GM18508 (cell line): ENCODE results near the gene TOMM22.

Experiments
- ATAC-seq: cut with Tn5 transposase; IDR thresholded peaks from one replicate; pipeline ENCODE4 v1.9.1; 2021; ENCODE audit warnings: moderate number of reproducible peaks; ENCODE audit not compliant: insufficient read depth, unreplicated experiment

Gene TOMM22

DNA sequence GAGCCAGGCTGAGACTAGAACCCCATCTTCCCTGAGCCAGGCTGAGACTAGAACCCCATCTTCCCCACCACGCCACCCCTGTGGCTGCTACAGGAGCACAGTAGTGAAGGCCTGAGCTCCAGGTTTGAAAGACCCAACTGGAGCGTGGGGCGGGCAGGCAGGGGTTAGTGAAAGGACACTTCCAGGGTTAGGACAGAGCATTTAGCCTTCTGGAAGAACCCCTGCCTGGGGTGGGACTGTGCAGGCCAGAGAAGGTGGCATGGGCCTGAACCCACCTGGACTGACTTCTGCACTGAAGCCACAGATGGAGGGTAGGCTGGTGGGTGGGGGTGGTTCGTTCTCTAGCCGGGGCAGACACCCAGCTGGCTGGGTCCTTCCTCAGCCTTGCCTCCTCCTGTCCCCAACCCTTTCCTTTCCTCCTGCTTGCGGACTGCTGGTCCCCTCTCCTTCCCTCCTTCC lies 50.0 kb downstream of the TOMM22 start:
- ATAC-seq = no peak

DNA sequence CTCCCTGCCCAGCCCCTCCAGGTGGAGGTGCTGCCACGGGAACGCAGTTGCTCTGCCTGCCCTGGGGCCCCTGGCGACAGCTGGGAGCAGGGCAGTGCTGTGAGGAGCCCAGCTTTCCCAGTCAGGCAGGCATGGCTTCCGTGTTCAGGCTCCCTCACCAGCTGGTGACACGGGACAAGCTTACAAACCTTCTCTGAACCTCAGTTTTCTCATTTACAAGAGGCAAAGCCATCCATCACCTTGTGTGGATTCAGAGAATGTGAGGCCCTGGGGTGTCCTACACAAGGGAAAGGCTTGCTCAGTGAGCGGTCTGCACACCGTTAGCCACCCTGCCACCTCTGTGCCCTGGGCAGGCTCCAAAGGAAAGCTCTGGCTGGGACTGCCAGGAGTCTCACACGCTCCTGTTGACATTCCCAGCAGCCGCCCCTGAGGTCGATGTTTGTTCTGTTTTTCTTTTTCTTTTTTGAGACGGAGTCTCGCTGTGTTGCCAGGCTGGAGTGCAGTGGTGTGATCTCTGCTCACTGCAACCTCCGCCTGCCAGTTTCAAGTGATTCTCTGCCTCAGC lies 50.6 kb downstream of the TOMM22 start:
- ATAC-seq = no peak

DNA sequence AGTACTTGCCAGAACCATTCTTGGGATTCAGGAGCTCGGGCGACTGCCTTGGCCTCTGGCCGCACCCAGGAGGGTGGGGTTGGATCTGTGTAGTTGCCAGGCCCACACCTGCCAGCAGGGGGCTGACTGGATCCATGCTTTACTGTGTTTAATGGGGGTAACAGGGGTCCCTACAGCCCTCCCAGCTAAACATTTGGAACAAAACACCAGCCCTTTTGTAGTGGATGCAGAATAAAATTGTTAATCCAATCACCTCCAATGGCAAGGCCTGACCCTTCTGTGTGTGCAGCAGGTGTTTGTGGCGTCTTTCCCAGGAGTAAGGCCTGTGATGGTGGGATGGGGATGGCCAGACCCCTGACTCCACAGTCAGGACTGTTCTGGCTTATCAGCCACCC lies 51.6 kb downstream of the TOMM22 start:
- ATAC-seq = no peak

DNA sequence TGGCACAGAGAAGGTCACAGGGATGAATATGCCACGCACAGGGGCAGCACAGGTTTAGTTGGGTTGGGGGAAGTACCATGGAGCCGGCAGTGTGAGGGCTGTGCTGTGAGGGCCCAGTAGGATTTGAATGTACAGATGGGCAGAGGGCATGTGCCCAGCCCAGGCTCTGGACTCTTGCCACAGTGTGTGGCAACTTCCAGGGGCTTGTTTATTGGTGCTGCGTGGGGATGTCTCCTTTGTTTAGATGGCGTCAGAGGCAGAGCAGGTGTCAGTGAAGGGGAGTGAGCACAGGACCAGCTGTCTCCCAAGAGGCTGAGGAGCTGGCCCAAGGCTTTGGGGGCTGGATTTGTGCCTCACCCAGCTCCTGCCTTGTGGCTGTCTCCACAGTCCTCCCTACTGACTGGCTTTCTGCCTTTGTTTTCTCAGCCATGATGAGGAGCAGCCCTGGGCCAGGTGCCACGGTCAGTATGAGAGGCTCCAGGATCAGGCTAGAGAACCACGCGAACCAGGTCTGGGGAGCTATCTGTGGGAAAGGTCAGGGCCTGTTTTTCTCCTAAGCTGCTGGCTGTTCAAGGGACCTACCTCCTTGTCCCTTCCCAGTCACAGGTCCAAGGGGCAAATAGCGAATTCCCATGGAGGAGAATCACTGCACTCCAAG lies 52.1 kb downstream of the TOMM22 start:
- ATAC-seq = no peak

DNA sequence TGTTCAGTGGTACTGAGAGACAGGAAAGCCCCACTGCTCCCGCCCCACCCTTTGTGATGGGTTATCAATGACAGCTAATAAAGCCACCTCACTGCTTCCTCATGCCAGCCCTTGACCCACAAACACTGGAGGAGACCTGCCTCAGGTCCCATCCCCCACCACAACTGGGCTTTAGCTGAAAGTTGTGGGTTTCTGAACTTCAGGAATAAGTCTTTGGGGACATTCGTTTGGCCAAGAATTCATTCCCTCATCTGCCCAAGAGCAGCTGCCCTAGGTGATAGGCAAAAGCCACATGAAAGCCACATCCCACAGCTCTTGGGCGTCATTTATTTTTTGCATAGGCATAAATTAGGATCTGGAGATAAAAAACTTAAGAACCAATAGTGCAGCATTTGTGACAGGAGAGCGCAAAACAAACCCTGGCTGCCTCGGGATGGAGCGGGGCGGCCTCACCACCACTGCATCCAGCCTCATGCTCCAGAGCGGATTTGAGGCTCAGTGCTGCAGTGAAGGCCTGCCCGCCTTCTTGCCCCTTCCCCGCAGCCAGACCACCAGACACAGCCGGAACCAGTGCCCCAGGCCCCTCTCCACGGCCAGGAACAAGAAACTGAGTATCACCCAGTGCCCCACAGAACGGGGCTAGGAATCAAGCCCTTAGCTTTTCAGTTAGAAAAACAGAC lies 52.8 kb downstream of the TOMM22 start:
- ATAC-seq = no peak
